GF-D8 (cell line): ENCODE data around the gene KRT6C.

ENCODE experiments used
- DNase-seq: peaks from one replicate; lab custom pipeline; 2025; lab: John Stamatoyannopoulos, UW

KRT6C gene

DNA sequence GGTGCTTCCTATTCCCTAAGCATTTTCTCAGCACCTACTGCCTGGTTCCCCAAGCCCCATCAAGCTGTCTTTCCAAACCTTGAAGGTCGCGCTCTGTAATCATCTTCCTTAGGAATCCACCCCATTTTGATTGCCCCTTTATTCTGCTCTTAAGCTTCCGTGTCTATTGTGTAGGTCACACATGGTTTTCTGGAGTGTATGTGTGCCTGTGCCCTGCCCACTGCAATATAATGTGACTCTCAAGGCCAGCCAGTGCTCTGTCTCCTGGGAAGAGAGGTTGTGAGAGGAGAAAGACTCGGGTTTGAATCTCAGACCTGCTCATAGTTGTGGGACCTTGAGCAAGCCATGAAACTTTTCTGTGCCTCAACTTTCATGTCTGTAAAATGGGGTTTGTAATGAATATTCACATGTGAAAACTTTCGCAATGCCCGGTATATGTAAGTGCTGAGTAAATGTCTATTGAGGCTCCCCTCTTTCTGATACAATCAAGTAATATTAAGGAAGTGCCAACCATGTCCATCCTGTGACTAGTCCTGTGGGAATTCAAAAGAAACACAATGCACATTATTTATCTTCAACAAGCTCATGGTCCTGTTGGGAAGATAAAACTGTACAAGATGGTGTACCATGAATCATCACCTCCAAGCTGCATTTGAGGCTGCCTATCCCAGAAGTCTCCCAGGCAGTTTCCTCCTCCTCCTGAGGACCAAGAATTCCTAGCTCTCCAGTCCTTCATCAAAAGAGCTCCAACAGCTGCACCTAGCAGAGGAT, 38.7 kb downstream of the KRT6C start:
- DNase-seq = no peak

DNA sequence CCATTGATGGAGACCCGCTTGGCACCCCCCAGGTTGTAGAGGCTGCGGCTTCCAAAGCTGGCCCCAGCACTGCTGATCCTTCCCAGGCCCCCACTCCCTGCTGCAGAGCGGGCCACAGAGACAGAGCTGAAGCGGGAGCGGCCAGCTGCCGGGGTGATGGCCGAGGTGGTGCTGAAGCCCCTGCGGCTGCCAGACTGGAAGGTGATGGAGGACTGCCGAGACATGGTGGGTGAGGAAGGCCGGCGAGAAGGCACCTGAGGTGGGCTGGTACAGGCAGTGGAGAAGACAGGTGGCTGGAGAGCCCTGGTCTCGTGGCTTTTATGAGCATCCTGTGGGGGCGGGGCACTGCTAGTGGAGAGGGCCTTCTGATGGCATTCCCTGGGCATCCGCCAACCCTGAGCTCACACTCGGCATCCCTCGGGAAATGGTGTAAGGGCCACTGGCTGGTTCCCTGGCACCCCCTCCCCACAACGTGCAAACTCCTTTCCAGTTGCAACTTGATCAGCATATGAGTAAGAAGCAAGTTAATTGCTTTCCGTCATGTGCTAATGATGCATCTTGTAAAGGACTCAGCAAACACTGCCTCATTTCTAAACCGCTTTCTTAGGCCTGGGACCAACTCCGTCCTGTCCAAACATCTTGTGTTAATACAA, 39.4 kb downstream of the KRT6C start, which contains the start of gene KRT75:
TSS of gene KRT75 (minus strand) at position 291 of the 653 bp plus-strand sequence. CDS start at position 224, 67 bp downstream.
- no peak for DNase-seq

- DNase-seq = no peak
These were observed 40.0 kb downstream of the KRT6C start for GRCh38 chr12:52433501-52434080.

- no peak for DNase-seq
These were observed 40.9 kb downstream of the KRT6C start for GRCh38 chr12:52432559-52433207.

DNA sequence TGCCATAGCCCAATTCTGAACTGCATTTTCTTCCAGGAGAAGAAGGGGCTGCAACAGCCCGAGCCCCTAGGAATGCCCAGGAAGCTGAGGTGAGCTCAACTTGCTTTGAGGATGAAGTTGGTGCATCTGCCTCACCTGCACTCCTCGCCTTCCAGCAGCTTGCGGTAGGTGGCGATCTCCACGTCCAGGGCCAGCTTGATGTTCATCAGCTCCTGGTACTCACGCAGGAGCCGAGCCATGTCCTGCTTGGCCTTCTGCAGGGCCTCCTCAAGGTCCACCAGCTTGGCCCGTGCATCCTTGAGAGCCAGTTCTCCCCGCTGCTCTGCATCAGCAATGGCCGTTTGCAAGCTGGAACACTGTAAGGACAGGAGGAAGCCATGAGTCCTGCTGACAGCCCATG, 45.5 kb downstream of the KRT6C start:
- no peak for DNase-seq

GRCh38 chr12:52427083-52427482, 46.5 kb downstream of the KRT6C start:
- no peak for DNase-seq

DNA sequence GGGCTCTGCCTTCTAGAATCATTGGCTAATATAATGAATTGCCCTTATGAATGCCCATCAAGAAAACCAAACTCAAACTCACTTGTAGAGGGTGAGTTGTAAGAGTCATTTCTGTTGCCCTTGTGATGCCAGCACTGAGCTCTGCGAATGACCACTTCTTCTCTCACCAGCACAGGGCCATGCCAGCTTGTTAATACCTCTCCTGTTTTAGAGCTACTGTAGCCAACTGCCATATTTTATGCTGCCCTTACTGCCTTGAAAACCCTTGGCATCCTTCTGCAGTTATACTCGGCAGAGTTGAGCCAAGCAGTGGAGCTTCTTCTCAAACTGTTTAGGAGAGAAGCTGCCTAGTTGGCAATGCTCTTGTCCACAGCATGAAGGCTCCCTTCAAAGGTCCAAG, 47.6 kb downstream of the KRT6C start:
- no peak for DNase-seq

GRCh38 chr12:52425466-52425865, 48.1 kb downstream of the KRT6C start:
- no peak for DNase-seq

DNA sequence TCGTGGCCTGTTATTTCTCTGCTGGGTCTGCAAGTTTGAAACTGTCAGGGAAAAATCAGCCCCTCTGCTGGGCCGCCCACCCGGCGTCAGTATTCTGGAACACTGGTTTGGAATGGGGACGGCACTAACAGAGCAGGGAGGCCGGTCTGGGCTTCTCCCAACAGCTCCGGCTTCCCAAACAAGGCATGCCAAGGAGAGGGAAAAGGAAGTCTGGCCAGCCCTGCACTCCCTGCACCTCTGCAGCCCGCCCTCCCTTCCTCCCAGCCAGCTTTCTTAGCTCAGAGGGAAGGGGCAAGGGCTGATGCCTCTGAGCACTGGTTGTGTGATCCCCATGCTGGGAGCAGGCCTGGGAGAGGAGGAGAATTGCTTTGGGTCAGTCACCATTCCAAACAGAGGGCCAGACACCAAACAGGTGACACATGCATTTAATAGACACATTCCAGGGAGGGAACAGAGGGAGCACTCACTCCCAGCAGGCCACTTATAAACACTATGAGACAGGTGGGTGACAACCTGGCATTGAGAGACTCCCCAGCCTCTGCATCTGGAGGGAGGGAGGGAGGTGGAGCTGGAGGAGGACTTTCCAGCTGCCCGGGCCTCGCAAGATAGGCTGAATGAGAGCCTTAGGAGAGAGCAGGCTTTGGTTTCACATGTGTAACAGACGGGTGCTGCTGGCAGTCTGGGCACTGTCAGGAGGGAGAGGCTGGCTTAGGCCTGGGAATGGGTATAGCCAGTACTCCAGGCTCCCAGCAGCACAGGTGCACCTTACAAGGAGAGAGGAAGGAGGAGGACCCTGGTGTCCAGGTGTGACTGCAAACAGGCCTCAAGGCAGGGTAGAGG, 49.7 kb downstream of the KRT6C start:
- no peak for DNase-seq

DNA sequence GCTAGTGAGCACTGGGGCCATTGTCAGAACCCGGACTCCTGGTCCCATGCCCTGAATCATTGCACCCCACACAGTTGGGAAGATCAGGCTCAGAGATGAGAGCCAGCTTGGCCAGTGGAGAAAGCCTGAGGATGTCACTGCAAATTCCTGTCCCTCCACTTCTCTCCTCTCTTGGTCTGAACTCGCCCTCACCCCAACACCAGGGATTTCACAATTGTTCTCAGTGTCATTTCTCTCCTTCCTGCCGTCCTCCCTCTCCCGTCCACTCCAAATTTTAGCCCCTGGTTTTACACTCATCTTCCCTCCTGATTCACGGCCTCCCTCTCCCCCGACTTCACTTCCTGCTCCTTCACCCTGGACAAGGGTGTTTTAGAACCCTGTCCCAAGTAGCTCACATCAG, 50.6 kb downstream of the KRT6C start:
- no peak for DNase-seq

- DNase-seq = no peak
These were observed 53.9 kb downstream of the KRT6C start for GRCh38 chr12:52419656-52420055.

DNA sequence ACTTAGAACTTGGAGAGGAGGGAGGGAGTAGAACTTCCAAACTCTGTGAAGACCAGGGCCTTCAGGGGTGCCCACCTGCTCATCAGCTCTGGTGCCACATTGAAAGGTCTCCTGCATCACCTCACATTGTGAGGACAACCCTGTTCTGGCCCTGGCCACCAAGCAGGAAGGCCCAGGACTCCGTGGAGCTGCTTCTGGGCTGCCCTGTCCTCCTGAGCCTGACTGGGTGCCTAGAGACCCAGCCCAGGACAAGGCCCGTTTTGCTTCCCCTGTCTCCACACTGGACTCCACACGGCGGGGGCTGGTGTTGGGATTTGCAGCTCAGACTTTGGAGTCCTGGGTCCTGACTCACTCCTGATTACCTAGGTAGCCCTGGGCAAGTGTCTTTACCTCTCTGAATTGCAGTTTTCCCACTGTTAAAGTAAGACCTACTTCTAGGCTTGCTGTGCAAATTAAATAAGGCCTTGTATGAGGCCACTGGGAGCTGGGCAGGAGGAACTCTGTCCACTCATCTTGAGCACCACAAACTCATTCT, 55.0 kb downstream of the KRT6C start:
- no peak for DNase-seq
